Measurements from ENCODE around the gene CC2D1A. TPM values are rescaled to one million over a fixed set of nuclear protein-coding genes. Genes with fewer than 3 reads are reported as not detected.

Gene CC2D1A
- total RNA-seq, 6 donors from 2014 or later: 30.4 to 95.3 (median 35.3) TPM

DNA sequence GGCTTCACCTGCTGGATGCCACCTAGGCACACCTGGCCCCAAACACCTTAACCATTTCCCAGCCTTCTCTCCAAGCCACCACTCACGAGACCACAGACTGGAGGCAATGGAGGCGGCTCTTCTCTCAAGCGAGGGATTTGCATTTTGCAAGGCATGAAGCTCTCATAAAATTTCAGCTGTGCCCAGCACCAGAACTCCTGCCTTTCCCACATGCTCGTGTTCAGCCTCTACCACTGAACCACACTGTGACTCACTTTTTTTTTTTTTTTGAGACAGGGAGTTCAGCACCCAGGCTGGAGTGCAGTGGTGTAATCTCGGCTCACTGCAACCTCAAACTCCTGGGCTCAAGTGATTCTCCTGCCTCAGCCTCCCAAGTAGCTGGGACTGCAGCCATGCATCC is 18.5 kb upstream of the CC2D1A start:
- Histone ChIP-seq H3K4me3 (no peak overlapping the region), H3K9me3 (no peaks in the 10 kb centered on the region), H3K27ac (no peak overlapping the region), H3K36me3 (no peaks in the 10 kb centered on the region), H3K27me3 (no peaks in the 10 kb centered on the region), H3K4me1 (peaks cover 0 to 11% (median 4%) of the 10 kb centered on the region in 4 donors)
- DNase-seq (no peak), ATAC-seq (ENCODE audit: low FRiP score in 2 of 2) (no peak)
- TF ChIP-seq POLR2A (IDR thresholded peaks at IDR 0.05) (no peak), POLR2AphosphoS5 (IDR thresholded peaks at IDR 0.05) (no peak), CTCF (IDR thresholded peaks at IDR 0.05) (no peak)
- WGBS, 2 donors: 82 to 83% methylated on average over 5 of the region's 5 CpGs

DNA sequence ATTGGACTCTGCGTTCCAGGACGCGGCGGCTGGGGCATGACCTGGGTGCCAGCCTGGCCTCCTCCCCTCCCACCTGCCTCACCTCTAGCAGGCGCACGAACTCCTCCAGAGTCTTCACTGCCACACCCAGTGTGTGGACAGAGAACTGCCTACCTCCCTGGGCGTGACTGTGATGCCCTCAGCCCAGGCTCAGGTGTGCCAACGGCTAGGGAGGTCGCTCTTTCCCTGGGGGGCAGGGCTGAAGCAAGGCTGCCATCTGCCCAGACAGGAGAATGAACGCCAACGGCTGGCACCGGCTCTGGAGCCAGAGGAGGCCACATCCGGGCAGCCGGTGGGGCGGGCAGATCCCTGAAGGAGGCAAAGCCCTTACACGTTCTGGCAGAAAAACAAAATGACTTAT is 17.7 kb upstream of the CC2D1A start:
- Histone ChIP-seq H3K27me3 (no peaks in the 10 kb centered on the region), H3K27ac (no peak overlapping the region), H3K36me3 (no peaks in the 10 kb centered on the region), H3K4me3 (no peak overlapping the region), H3K4me1 (peaks cover 0 to 5% (median 2%) of the 10 kb centered on the region in 4 donors), H3K9me3 (no peaks in the 10 kb centered on the region)
- 88 to 91% methylated on average over 10 to 16 of the region's 16 CpGs for WGBS, 2 donors
- ATAC-seq (ENCODE audit: low FRiP score in 2 of 2) (no peak), DNase-seq (no peak)
- TF ChIP-seq POLR2AphosphoS5 (IDR thresholded peaks at IDR 0.05): no peak
- no peak for TF ChIP-seq CTCF (IDR thresholded peaks at IDR 0.05)
- no peak for TF ChIP-seq POLR2A (IDR thresholded peaks at IDR 0.05)
- no peak for TF ChIP-seq EP300 (IDR thresholded peaks at IDR 0.05)

- H3K27ac ChIP-seq: no peak overlapping the region
- H3K27me3 ChIP-seq: no peaks in the 10 kb centered on the region
- no peaks in the 10 kb centered on the region for H3K9me3 ChIP-seq
- DNase-seq (peak in 1 of 2 donors; percentile 73), ATAC-seq (ENCODE audit: low FRiP score in 2 of 2) (peak in 1 of 2 donors; percentile 8)
- no peak overlapping the region for H3K4me3 ChIP-seq
- 90 to 98% methylated on average over 8 to 12 of the region's 13 CpGs for WGBS, 2 donors
- TF ChIP-seq POLR2AphosphoS5 (IDR thresholded peaks at IDR 0.05): no peak
- H3K4me1 ChIP-seq: no peaks in the 10 kb centered on the region
- no peaks in the 10 kb centered on the region for H3K36me3 ChIP-seq
Measured at GRCh38 chr19:13890136-13890535, 15.9 kb upstream of the CC2D1A start.

GRCh38 chr19:13892870-13893269 is 13.1 kb upstream of the CC2D1A start:
- no peak for TF ChIP-seq POLR2A (IDR thresholded peaks at IDR 0.05)
- no peak for TF ChIP-seq EP300 (IDR thresholded peaks at IDR 0.05)
- TF ChIP-seq POLR2AphosphoS5 (IDR thresholded peaks at IDR 0.05): no peak
- no peak for TF ChIP-seq CTCF (IDR thresholded peaks at IDR 0.05)
- Histone ChIP-seq H3K36me3 (no peaks in the 10 kb centered on the region), H3K4me1 (no peaks in the 10 kb centered on the region), H3K27ac (no peak overlapping the region), H3K9me3 (no peaks in the 10 kb centered on the region), H3K4me3 (no peak overlapping the region), H3K27me3 (no peaks in the 10 kb centered on the region)
- ATAC-seq (ENCODE audit: low FRiP score in 2 of 2) (no peak), DNase-seq (no peak)
- 67 to 71% methylated on average over 9 of the region's 9 CpGs for WGBS, 2 donors

DNA sequence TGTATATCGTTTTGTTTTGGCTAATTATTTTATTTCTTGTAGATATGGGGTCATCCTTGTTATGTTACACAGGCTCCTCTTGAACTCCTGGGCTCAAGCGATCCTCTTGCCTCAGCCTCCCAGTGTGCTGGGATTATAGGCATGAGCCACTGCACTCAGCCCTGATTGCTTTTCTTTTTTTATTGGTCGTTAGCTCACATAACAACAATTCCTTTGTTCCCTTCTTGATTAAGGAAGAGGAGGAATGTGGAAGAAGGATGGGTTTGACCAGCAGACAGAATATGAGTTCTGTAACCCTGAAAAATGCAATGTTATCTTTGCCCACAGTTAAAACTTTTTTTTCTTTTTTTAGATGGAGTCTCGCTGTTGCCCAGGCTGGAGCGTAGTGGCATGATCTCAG is 11.4 kb upstream of the CC2D1A start:
- no peak for TF ChIP-seq CTCF (IDR thresholded peaks at IDR 0.05)
- no peak for TF ChIP-seq EP300 (IDR thresholded peaks at IDR 0.05)
- no peak for TF ChIP-seq POLR2A (IDR thresholded peaks at IDR 0.05)
- no peak for TF ChIP-seq POLR2AphosphoS5 (IDR thresholded peaks at IDR 0.05)
- no peaks in the 10 kb centered on the region for H3K4me1 ChIP-seq
- no peak overlapping the region for H3K27ac ChIP-seq
- H3K36me3 ChIP-seq: no peaks in the 10 kb centered on the region
- H3K9me3 ChIP-seq: no peaks in the 10 kb centered on the region
- no peaks in the 10 kb centered on the region for H3K27me3 ChIP-seq
- WGBS, 2 donors: 86 to 88% methylated on average over 5 of the region's 5 CpGs
- ATAC-seq (ENCODE audit: low FRiP score in 2 of 2): no peak
- H3K4me3 ChIP-seq: no peak overlapping the region
- no peak for DNase-seq

All from upper lobe of left lung (tissue), 6 donors.